OCI-LY3 (cell line): ENCODE measurements around the gene DLG1.
"Not testable (repeated sequence)": the region's sequence is repeated elsewhere in the genome, so short reads cannot be mapped to it uniquely, and the experiment has no call there.

ENCODE experiments used
- H2AFZ ChIP-seq: fragments of 200-600, 300-600 bp; shearing (Covaris generic); 2 replicates; pipeline ENCODE4 v1.6.0; 2014; ENCODE audit warnings: antibody characterized with exemption, low read depth, low read length
- H3K27ac ChIP-seq: fragments of 200-600, 300-600 bp; sonication (generic); 2 replicates; pipeline ENCODE4 v1.5.1; 2014; ENCODE audit warnings: mild to moderate bottlenecking, low read length, moderate library complexity, mixed read lengths
- H3K27me3 ChIP-seq: fragments of 200-600, 300-600 bp; sonication (generic); 2 replicates; pipeline ENCODE4 v1.6.1; 2014; ENCODE audit warnings: low read depth, low read length, mixed read lengths
- H3K36me3 ChIP-seq: fragments of 200-600, 300-600 bp; sonication (generic); replicated peaks from 2 replicates; pipeline ENCODE3; 2014; ENCODE audit warnings: low read depth, low read length, mixed read lengths
- H3K4me1 ChIP-seq: fragments of 300-600, 200-600 bp; sonication (generic); 2 replicates; pipeline ENCODE4 v1.6.1; 2014; ENCODE audit warnings: low read length, mixed read lengths
- H3K4me2 ChIP-seq: fragments of 200-600, 300-600 bp; sonication (generic); 2 replicates; pipeline ENCODE4 v1.6.1; 2014; ENCODE audit warnings: low read length, mixed read lengths
- H3K4me3 ChIP-seq: fragments of 300-600, 200-600 bp; sonication (generic); 2 replicates; pipeline ENCODE4 v1.5.1; 2014; ENCODE audit warnings: antibody characterized with exemption, mild to moderate bottlenecking, low read length, moderate library complexity
- H3K79me2 ChIP-seq: fragments of 300-600, 200-600 bp; shearing (Covaris generic); 2 replicates; pipeline ENCODE4 v1.6.1; 2014; ENCODE audit warnings: mild to moderate bottlenecking, low read length, mixed read lengths
- H3K9ac ChIP-seq: fragments of 300-600, 200-600 bp; shearing (Covaris generic); 2 replicates; pipeline ENCODE4 v1.6.0; 2014; ENCODE audit warnings: mild to moderate bottlenecking, low read length, moderate library complexity
- H3K9me3 ChIP-seq: fragments of 200-600, 300-600 bp; shearing (Covaris generic); 2 replicates; pipeline ENCODE4 v1.6.1; 2014; ENCODE audit warnings: low read length, mixed read lengths; ENCODE audit not compliant: insufficient read depth
- H4K20me1 ChIP-seq: fragments of 200-600, 300-600 bp; sonication (generic); 2 replicates; pipeline ENCODE4 v1.6.1; 2016; ENCODE audit warnings: low read length, mixed read lengths; ENCODE audit not compliant: insufficient read depth
- EZH2phosphoT487 ChIP-seq: fragments of 200-600 bp; shearing (Covaris generic); IDR thresholded peaks from 2 replicates; pipeline ENCODE4 v1.6.1; 2018; ENCODE audit warnings: antibody characterized with exemption, mixed run types, low read depth
- TF ChIP-seq, protein P1 (sequence below): fragments of 200-600, 300-600 bp; sonication (generic); IDR thresholded peaks from 2 replicates; pipeline ENCODE4 v1.5.1; 2014; ENCODE audit warnings: antibody characterized with exemption, low read length, low read depth

The DLG1 gene

DNA sequence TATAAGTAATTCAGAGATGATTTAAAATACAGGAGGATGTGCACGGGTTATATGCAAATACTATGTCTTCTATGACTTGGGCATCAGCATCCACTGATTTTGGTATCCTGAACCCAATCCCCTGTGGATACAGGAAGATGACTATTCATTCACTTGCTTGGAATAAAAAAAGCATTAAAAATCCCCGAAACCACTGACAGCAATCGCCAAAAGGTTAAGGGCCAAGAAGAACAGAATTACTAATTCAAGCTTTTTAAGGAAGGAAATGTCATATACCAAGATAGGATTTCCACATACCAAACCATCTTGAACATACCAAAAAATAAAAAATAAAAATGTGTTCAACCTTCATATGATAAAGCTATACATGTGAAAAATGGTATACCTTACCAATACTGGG, 93.7 kb downstream of the DLG1 start:
- Histone ChIP-seq H3K9me3 (no peaks in the 10 kb centered on the region), H3K27me3 (no peaks in the 10 kb centered on the region), H3K9ac (no peak overlapping the region), H3K27ac (no peak overlapping the region), H3K4me1 (peaks cover 4% of the 10 kb centered on the region; the same call in 1 of the 2 replicates), H3K4me3 (no peak overlapping the region), H4K20me1 (peaks cover 39% of the 10 kb centered on the region; the same call in 1 of the 2 replicates), H2AFZ (no peak overlapping the region), H3K4me2 (no peak overlapping the region), H3K79me2 (peaks cover 85% of the 10 kb centered on the region), H3K36me3 (no peaks in the 10 kb centered on the region)
- TF ChIP-seq, protein P1, sequence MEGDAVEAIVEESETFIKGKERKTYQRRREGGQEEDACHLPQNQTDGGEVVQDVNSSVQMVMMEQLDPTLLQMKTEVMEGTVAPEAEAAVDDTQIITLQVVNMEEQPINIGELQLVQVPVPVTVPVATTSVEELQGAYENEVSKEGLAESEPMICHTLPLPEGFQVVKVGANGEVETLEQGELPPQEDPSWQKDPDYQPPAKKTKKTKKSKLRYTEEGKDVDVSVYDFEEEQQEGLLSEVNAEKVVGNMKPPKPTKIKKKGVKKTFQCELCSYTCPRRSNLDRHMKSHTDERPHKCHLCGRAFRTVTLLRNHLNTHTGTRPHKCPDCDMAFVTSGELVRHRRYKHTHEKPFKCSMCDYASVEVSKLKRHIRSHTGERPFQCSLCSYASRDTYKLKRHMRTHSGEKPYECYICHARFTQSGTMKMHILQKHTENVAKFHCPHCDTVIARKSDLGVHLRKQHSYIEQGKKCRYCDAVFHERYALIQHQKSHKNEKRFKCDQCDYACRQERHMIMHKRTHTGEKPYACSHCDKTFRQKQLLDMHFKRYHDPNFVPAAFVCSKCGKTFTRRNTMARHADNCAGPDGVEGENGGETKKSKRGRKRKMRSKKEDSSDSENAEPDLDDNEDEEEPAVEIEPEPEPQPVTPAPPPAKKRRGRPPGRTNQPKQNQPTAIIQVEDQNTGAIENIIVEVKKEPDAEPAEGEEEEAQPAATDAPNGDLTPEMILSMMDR: no peak
- no peak for TF ChIP-seq EZH2phosphoT487

DNA sequence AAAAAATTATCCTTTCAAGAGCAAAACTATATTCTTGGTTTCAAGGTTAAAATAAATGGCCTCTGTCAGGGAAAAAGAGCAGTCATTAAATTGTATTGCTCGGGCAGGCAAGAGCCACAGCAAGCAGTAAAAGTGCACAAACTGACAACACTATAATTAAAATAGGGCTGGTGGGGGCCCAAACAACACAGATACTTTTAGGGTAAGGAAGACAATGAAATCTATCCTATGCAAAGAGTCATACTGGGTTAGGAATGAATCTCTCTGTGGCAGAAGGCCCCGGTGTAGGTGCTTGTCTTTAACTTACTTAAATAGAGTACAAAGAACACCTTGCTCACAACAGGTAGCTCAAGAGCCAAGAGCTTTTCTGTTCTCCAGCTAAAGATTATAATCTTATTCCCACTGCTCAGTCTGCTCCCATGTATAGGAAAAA, 94.7 kb downstream of the DLG1 start:
- H4K20me1 ChIP-seq: peaks cover 37% of the 10 kb centered on the region; the same call in 1 of the 2 replicates
- H3K27me3 ChIP-seq: no peaks in the 10 kb centered on the region
- TF ChIP-seq, protein P1: no peak
- TF ChIP-seq EZH2phosphoT487: no peak
- no peaks in the 10 kb centered on the region for H3K36me3 ChIP-seq
- H3K27ac ChIP-seq: no peak overlapping the region
- H3K4me2 ChIP-seq: no peak overlapping the region
- peaks cover 4% of the 10 kb centered on the region; the same call in 1 of the 2 replicates for H3K4me1 ChIP-seq
- peaks cover 86% of the 10 kb centered on the region for H3K79me2 ChIP-seq
- H3K9ac ChIP-seq: no peak overlapping the region
- no peak overlapping the region for H3K4me3 ChIP-seq
- H3K9me3 ChIP-seq: no peaks in the 10 kb centered on the region
- H2AFZ ChIP-seq: no peak overlapping the region

DNA sequence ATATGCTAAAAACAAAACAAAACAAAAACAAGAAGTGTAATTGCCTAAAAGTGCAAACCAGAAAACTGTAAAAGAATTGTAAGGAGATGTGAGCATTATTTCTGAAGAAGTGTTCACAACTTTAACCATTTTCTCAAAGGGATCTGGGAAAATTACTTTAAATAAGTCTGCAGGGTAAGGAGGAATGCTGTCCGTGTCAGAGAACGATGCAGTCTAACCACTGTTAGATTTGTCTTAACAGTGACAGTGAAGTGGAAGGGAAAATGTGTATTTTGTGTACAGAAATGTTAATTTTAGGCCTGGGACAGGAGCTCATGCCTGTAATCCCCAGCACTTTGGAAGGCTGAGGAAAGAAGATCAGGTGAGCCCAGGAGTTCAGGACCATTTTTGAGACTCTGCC, 95.7 kb downstream of the DLG1 start:
- no peak for TF ChIP-seq EZH2phosphoT487
- TF ChIP-seq, protein P1: no peak
- H3K4me2 ChIP-seq: no peak overlapping the region
- no peak overlapping the region for H3K9ac ChIP-seq
- peaks cover 86% of the 10 kb centered on the region for H3K79me2 ChIP-seq
- H3K9me3 ChIP-seq: no peaks in the 10 kb centered on the region
- H4K20me1 ChIP-seq: peaks cover 40% of the 10 kb centered on the region; the same call in 1 of the 2 replicates
- no peaks in the 10 kb centered on the region for H3K4me1 ChIP-seq
- no peak overlapping the region for H3K4me3 ChIP-seq
- no peak overlapping the region for H3K27ac ChIP-seq
- no peak overlapping the region for H2AFZ ChIP-seq
- no peaks in the 10 kb centered on the region for H3K36me3 ChIP-seq
- H3K27me3 ChIP-seq: no peaks in the 10 kb centered on the region

DNA sequence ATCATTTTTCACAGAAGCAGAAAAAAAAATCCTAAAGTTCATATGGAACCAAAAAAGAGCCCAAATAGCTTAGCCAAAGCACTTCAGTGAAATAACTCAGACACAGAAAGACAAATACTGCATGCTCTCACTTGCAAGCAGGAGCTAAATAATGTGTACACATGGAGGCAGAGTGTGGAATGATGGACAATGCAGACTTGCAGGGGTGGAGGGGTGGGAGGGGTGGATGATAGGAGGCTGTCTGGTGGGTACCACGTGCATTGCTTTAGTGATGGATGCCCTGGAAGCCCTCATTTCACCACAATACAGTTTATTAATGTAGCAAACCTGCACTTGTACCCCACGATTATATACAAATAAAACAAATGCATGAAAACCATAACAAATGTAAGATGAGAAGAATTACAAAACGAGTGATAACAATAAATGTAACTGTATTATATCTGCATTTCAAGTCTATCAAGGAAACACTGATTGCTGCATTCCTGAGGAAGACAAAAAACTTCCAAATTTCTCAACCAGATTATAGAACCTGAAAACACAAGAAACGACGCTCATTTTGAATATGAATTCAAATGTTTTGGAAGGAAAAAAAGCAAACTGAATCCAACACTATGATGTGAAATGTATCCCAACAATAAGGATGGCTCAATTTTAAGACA, 96.5 kb downstream of the DLG1 start:
- Histone ChIP-seq H3K27me3 (no peaks in the 10 kb centered on the region), H3K4me1 (no peaks in the 10 kb centered on the region), H3K9me3 (no peaks in the 10 kb centered on the region), H3K79me2 (peaks cover 89% of the 10 kb centered on the region), H4K20me1 (peaks cover 45% of the 10 kb centered on the region; the same call in 1 of the 2 replicates), H3K36me3 (no peaks in the 10 kb centered on the region), H3K9ac (no peak overlapping the region), H3K27ac (no peak overlapping the region), H2AFZ (no peak overlapping the region), H3K4me2 (no peak overlapping the region), H3K4me3 (no peak overlapping the region)
- TF ChIP-seq EZH2phosphoT487: no peak
- TF ChIP-seq, protein P1: no peak

DNA sequence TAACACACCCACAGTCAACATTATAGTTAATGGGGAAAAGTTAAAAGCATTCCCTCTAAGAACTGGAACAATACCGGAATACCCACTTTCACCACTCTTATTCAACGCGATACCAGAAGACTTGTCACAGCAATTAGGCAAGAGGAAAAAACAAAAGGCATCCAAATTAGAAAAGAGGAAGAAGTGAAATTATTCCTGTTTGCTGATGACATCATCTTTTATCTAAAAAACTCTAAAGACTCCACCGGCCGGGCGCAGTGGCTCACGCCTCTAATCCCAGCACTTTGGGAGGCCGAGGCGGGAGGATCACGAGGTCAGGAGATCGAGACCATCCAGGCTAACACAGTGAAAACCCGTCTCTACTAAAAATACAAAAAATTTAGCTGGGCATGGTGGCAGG, 97.6 kb downstream of the DLG1 start:
- not testable (repeated sequence) for H3K27me3 ChIP-seq, H3K4me2 ChIP-seq, H3K4me3 ChIP-seq, H2AFZ ChIP-seq, H3K9me3 ChIP-seq, H3K36me3 ChIP-seq, H3K27ac ChIP-seq, H3K9ac ChIP-seq, H3K4me1 ChIP-seq
- Histone ChIP-seq H3K79me2 (peaks cover 83% of the 10 kb centered on the region), H4K20me1 (peaks cover 42% of the 10 kb centered on the region; the same call in 1 of the 2 replicates)
